Fibroblast of the aortic adventitia (primary cell): Measurements from ENCODE around the gene SLC47A1. TPM values are rescaled to one million over a fixed set of nuclear protein-coding genes. Genes with fewer than 3 reads are reported as not detected.
A peak's percentile ranks its signal among the peaks of the same experiment; 100 is the strongest.

ENCODE experiments used
- DNase-seq: peaks from one replicate; pipeline ENCODE4 v3.0.0-alpha.2; 2010; ENCODE audit warnings: low read depth
- H3K4me3 ChIP-seq: 2 replicates; pipeline ENCODE4 v1.5.1; 2011; ENCODE audit warnings: low read depth, mild to moderate bottlenecking, control low read depth, low read length, moderate library complexity
- CTCF ChIP-seq: IDR thresholded peaks from 2 replicates; pipeline ENCODE4 v1.5.1; 2011; ENCODE audit warnings: mild to moderate bottlenecking, low read length, control low read depth, inconsistent platforms; ENCODE audit not compliant: insufficient read depth
- total RNA-seq: library from RNA; depleted of rRNA; stranded (reverse); fragments of >200 nt; gene quantifications from 2 replicates; pipeline ENCODE4 v1.2.3, GENCODE V29; 2012; ENCODE audit warnings: low replicate concordance

SLC47A1 gene
- total RNA-seq, 1 donor, result 0.27 TPM

DNA sequence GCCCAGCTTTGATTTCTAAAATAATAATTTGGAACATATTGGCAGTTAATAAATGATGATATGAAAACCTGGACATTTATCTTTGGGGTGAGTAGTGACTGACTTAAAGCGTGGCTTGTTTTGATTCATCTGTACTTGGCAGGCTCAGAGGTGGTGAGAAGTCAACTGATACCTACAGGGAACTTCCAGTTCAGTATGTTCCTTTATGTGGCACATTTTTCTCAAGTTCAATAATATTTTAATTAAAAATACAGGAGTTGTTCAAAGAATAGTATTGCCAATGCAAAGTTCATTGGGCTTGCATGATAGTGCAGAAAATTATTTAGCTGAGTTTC is 34.3 kb downstream of the SLC47A1 start:
- DNase-seq, result no peak
- H3K4me3 ChIP-seq, result no peak overlapping the region
- TF ChIP-seq CTCF, result no peak

DNA sequence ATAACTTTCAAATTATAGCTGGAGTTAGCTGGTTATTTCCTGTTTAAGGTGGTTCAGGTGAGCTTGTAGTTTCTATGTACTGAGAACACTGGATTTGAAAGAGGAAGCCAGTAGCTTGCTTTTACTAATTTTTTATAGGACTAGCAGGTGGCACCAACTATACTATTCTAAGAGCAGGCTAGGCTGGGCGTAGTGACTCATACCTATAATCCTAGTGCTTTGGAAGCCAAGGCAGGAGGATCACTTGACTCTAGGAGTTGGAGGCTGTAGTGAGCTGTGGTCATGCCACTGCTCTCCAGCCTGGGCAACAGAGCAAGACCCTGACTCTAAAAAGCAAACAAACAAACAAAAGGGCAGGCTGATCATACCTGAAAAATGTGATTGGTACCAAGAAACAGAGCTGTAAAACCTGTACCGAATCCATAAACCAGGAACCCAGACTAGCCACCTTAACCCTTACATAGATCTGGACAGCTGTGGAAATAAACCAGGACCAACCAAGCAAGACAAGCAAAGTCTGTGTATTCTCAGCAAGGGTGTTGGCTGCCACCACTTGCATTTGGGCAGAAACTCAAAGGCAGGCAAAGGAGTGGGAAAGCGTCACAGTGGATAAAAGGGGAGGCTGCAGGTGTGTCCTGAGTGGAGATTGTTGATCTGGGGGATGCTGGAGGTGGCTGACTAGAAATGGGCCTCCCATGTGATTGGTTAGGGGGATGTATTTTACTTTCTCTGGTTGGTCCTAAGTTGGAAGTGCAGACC is 36.3 kb downstream of the SLC47A1 start:
- no peak for DNase-seq
- H3K4me3 ChIP-seq, result no peak overlapping the region
- no peak for TF ChIP-seq CTCF

- no peak overlapping the region for H3K4me3 ChIP-seq
- no peak for DNase-seq
- no peak for TF ChIP-seq CTCF
These were observed 36.9 kb downstream of the SLC47A1 start for GRCh38 chr17:19570544-19571062.

DNA sequence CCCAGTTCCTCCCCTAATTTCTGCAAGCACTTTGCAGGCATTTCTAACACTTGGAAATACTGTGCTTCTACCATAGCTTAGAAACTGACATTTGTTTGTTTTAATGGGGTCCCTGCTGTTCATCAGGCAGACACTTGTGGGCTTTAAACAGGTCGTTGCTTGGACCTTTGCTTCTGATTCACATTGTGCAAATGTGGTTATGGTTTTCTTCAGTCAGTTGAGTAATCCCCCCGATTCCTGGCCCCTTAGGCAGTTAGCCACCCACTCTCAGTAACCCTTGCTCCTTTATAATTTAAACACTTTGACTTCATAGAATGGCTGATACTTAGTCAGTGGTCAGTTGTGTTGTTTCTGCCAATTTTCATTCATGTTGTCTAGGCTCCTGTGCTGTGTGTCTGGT is 39.4 kb downstream of the SLC47A1 start:
- peak; percentile 36 for DNase-seq
- no peak overlapping the region for H3K4me3 ChIP-seq
- TF ChIP-seq CTCF, result no peak

GRCh38 chr17:19574956-19575355 is 41.3 kb downstream of the SLC47A1 start:
- no peak overlapping the region for H3K4me3 ChIP-seq
- TF ChIP-seq CTCF, result no peak
- no peak for DNase-seq

DNA sequence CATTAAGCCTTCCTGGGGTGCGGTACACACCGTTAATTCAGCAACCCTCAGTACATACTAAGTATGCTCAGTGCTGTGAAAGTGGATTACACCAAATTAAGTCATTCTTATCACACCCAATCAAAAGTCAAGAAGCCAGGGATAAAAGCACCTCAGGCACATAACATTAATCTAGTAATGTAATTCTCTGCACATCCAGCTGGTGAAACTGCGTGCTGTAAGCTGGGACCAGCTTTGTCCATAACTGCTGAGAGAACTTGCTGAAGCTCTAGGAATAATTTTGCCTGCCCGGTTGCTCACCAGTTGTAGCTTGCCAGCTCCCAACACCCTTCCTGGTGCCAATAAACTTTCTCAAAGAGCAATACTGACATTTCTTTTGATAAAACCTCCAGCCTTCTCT is 44.9 kb downstream of the SLC47A1 start:
- peak; percentile 15 for DNase-seq
- H3K4me3 ChIP-seq, result no peak overlapping the region
- TF ChIP-seq CTCF, result no peak
